Measurements from ENCODE around the gene MEST.

- TF ChIP-seq, protein P1, sequence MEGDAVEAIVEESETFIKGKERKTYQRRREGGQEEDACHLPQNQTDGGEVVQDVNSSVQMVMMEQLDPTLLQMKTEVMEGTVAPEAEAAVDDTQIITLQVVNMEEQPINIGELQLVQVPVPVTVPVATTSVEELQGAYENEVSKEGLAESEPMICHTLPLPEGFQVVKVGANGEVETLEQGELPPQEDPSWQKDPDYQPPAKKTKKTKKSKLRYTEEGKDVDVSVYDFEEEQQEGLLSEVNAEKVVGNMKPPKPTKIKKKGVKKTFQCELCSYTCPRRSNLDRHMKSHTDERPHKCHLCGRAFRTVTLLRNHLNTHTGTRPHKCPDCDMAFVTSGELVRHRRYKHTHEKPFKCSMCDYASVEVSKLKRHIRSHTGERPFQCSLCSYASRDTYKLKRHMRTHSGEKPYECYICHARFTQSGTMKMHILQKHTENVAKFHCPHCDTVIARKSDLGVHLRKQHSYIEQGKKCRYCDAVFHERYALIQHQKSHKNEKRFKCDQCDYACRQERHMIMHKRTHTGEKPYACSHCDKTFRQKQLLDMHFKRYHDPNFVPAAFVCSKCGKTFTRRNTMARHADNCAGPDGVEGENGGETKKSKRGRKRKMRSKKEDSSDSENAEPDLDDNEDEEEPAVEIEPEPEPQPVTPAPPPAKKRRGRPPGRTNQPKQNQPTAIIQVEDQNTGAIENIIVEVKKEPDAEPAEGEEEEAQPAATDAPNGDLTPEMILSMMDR (IDR thresholded peaks at IDR 0.05): no peak
- no peak for TF ChIP-seq POLR2A (IDR thresholded peaks at IDR 0.05)
- no peak for TF ChIP-seq EP300 (IDR thresholded peaks at IDR 0.05)
These were observed 47.7 kb upstream of the MEST start for GRCh38 chr7:130444234-130444633.
